ENCODE results near the gene EVC2.

The EVC2 gene

GRCh38 chr4:5717449-5718158 lies 9.2 kb upstream of the EVC2 start:
- Histone ChIP-seq H3K4me3 (ENCODE audit: low read depth, low read length) (no peak overlapping the region), H3K36me3 (no peaks in the 10 kb centered on the region), H3K27me3 (peaks cover 7% of the 10 kb centered on the region), H3K4me1 (no peaks in the 10 kb centered on the region), H3K9me3 (no peaks in the 10 kb centered on the region; the same call in 1 of the 2 replicates)
- no peak for TF ChIP-seq CTCF (IDR thresholded peaks at IDR 0.05; ENCODE audit: low read depth, low read length)
- DNase-seq, result no peak

GRCh38 chr4:5716391-5716790 lies 8.0 kb upstream of the EVC2 start:
- no peak overlapping the region for H3K4me3 ChIP-seq (ENCODE audit: low read depth, low read length)
- no peak for DNase-seq
- H3K36me3 ChIP-seq, result no peaks in the 10 kb centered on the region
- H3K27me3 ChIP-seq, result peaks cover 19% of the 10 kb centered on the region
- no peak for TF ChIP-seq CTCF (IDR thresholded peaks at IDR 0.05; ENCODE audit: low read depth, low read length)
- H3K9me3 ChIP-seq, result no peaks in the 10 kb centered on the region; the same call in 1 of the 2 replicates
- no peaks in the 10 kb centered on the region for H3K4me1 ChIP-seq

GRCh38 chr4:5715357-5715756 lies 7.0 kb upstream of the EVC2 start:
- TF ChIP-seq CTCF (IDR thresholded peaks at IDR 0.05; ENCODE audit: low read depth, low read length), result no peak
- H3K9me3 ChIP-seq, result no peaks in the 10 kb centered on the region; the same call in 1 of the 2 replicates
- no peak overlapping the region for H3K4me3 ChIP-seq (ENCODE audit: low read depth, low read length)
- no peaks in the 10 kb centered on the region for H3K4me1 ChIP-seq
- H3K27me3 ChIP-seq, result peaks cover 29% of the 10 kb centered on the region
- DNase-seq, result no peak
- no peaks in the 10 kb centered on the region for H3K36me3 ChIP-seq

- DNase-seq, result no peak
- H3K27me3 ChIP-seq, result peaks cover 41% of the 10 kb centered on the region
- no peak overlapping the region for H3K4me3 ChIP-seq (ENCODE audit: low read depth, low read length)
- TF ChIP-seq CTCF (IDR thresholded peaks at IDR 0.05; ENCODE audit: low read depth, low read length), result no peak
- no peaks in the 10 kb centered on the region for H3K36me3 ChIP-seq
- no peaks in the 10 kb centered on the region for H3K4me1 ChIP-seq
- H3K9me3 ChIP-seq, result no peaks in the 10 kb centered on the region; the same call in 1 of the 2 replicates
Observed at GRCh38 chr4:5713861-5714260, 5.5 kb upstream of the EVC2 start.

- no peaks in the 10 kb centered on the region for H3K9me3 ChIP-seq
- TF ChIP-seq CTCF (IDR thresholded peaks at IDR 0.05; ENCODE audit: low read depth, low read length), result no peak
- H3K36me3 ChIP-seq, result no peaks in the 10 kb centered on the region
- DNase-seq, result no peak
- no peaks in the 10 kb centered on the region for H3K4me1 ChIP-seq
- H3K4me3 ChIP-seq (ENCODE audit: low read depth, low read length), result no peak overlapping the region
- H3K27me3 ChIP-seq, result peaks cover 51% of the 10 kb centered on the region
Observed at GRCh38 chr4:5712931-5713330, 4.6 kb upstream of the EVC2 start.

- no peak for TF ChIP-seq CTCF (IDR thresholded peaks at IDR 0.05; ENCODE audit: low read depth, low read length)
- H3K4me3 ChIP-seq (ENCODE audit: low read depth, low read length), result no peak overlapping the region
- DNase-seq, result no peak
- no peaks in the 10 kb centered on the region for H3K4me1 ChIP-seq
- H3K9me3 ChIP-seq, result no peaks in the 10 kb centered on the region
- H3K36me3 ChIP-seq, result no peaks in the 10 kb centered on the region
- H3K27me3 ChIP-seq, result peaks cover 54% of the 10 kb centered on the region
Observed at GRCh38 chr4:5712517-5712916, 4.2 kb upstream of the EVC2 start.
